HepG2 (cell line): Measurements from ENCODE around the gene KIAA1217. TPM values are rescaled to one million over a fixed set of nuclear protein-coding genes. Genes with fewer than 3 reads are reported as not detected.

Experiments used
- ATAC-seq: fragments of 200-7000 bp; cut with Tn5 transposase; 3 replicates; pipeline ENCODE4 v1.9.1; 2020; ENCODE audit warnings: mild to moderate bottlenecking, moderate library complexity
- BruUV-seq: library from RNA; stranded (reverse); fragments of 400-500 nt; replicated peaks from 2 replicates; lab custom pipeline; 2021; lab: Mats Ljungman, UMichigan
- CTCF ChIA-PET: fragments of 300-600 bp; formaldehyde crosslinking; extraction: SDS; loops from one replicate; lab custom pipeline; 2021; ENCODE audit warnings: low total read pairs, inconsistent platforms, low intra/inter-chr PET ratio; lab: Yijun Ruan, JAX
- POLR2A ChIA-PET: fragments of 350-600 bp; sonication (Branson Sonifier 250); formaldehyde crosslinking; loops from one replicate; lab custom pipeline; 2020; ENCODE audit warnings: antibody characterized with exemption, inconsistent platforms; lab: Yijun Ruan, JAX
- DNase-seq: peaks from one replicate; pipeline ENCODE4 v3.0.0-alpha.2; 2015; ENCODE audit warnings: low spot score
- FAIRE-seq: peaks from 3 replicates; lab custom pipeline; 2011; peaks lifted over from hg19 to GRCh38; lab: Jason Lieb, UNC
- H2AFZ ChIP-seq: one replicate; pipeline ENCODE4 v1.6.1; 2011; ENCODE audit warnings: low read length, inconsistent platforms
- H3K27ac ChIP-seq: fragments of 300-600 bp; 3 replicates; pipeline ENCODE4 v1.8.0; 2011; ENCODE audit warnings: mixed run types, mild to moderate bottlenecking, mixed read lengths, low read length, inconsistent platforms; ENCODE audit not compliant: insufficient read depth; ENCODE audit errors: extremely low read length
- H3K27me3 ChIP-seq, 2 experiments: fragments of 200-600 bp in 1 of 2; 2 replicates in 1 of 2; 3 replicates in 1 of 2; pipeline versions ENCODE4 v1.6.0 to v1.8.0; 2011; ENCODE audit warnings: low read length in 2 of 2, mild to moderate bottlenecking in 2 of 2, moderate library complexity in 2 of 2, inconsistent platforms in 1 of 2; ENCODE audit not compliant: insufficient read depth in 2 of 2, control insufficient read depth in 1 of 2
- H3K36me3 ChIP-seq, 2 experiments: fragments of 200-600 bp in 1 of 2; replicated peaks in 1 of 2; 2 replicates in 1 of 2; 3 replicates in 1 of 2; pipeline versions ENCODE4 v1.5.1 to v1.8.0; 2011; ENCODE audit warnings: low read length in 2 of 2, inconsistent platforms in 1 of 2; ENCODE audit not compliant: insufficient read depth in 2 of 2, control insufficient read depth in 1 of 2
- H3K4me1 ChIP-seq: 2 replicates; pipeline ENCODE4 v1.5.1; 2012; ENCODE audit warnings: low read length, inconsistent platforms; ENCODE audit not compliant: insufficient read depth
- H3K4me2 ChIP-seq: 2 replicates; pipeline ENCODE4 v1.6.0; 2011; ENCODE audit warnings: low read depth, low read length, inconsistent platforms
- H3K4me3 ChIP-seq, 3 experiments: fragments of 200-600 bp in 1 of 3; sonication (generic), shearing (Covaris generic) in 1 of 3; replicated peaks in 1 of 3; 2 replicates each; pipeline ENCODE4 v1.5.1; 2011 to 2016; ENCODE audit warnings: low read length in 3 of 3, inconsistent platforms in 2 of 3, low read depth in 2 of 3, mild to moderate bottlenecking in 2 of 3, control low read depth in 1 of 3, mixed read lengths in 1 of 3; ENCODE audit not compliant: insufficient read depth in 1 of 3
- H3K79me2 ChIP-seq: one replicate; pipeline ENCODE4 v1.6.1; 2011; ENCODE audit warnings: low read length, inconsistent platforms; ENCODE audit not compliant: insufficient read depth
- H3K9ac ChIP-seq: 2 replicates; pipeline ENCODE4 v1.6.0; 2011; ENCODE audit warnings: mild to moderate bottlenecking, low read depth, low read length, inconsistent platforms; ENCODE audit not compliant: insufficient read depth
- H3K9me3 ChIP-seq: 2 replicates; pipeline ENCODE4 v1.5.1; 2012; ENCODE audit warnings: mild to moderate bottlenecking, low read length
- H4K20me1 ChIP-seq: 2 replicates; pipeline ENCODE4 v1.6.0; 2011; ENCODE audit warnings: inconsistent platforms, mild to moderate bottlenecking, low read length, moderate library complexity; ENCODE audit not compliant: insufficient read depth
- FLYWCH1 ChIP-seq: sonication (generic); formaldehyde crosslinking; IDR thresholded peaks from 2 replicates; pipeline ENCODE4 v1.8.1; 2023; ENCODE audit warnings: mild to moderate bottlenecking, missing genetic modification reagents
- GPN1 ChIP-seq: sonication (generic); formaldehyde crosslinking; IDR thresholded peaks from 2 replicates; pipeline ENCODE4 v1.5.1; 2020; ENCODE audit warnings: missing genetic modification reagents, borderline replicate concordance
- HOXD1 ChIP-seq: sonication (generic); formaldehyde crosslinking; IDR thresholded peaks from 2 replicates; pipeline ENCODE4 v1.5.0; 2020; ENCODE audit warnings: missing genetic modification reagents
- JUN ChIP-seq: sonication (generic); formaldehyde crosslinking; IDR thresholded peaks from 2 replicates; pipeline ENCODE4 v1.4.0; 2020; ENCODE audit warnings: mild to moderate bottlenecking, missing genetic modification reagents
- MAFG ChIP-seq: sonication (generic); formaldehyde crosslinking; IDR thresholded peaks from 2 replicates; pipeline ENCODE4 v1.5.1; 2020; ENCODE audit warnings: mild to moderate bottlenecking, missing genetic modification reagents
- MAX ChIP-seq: IDR thresholded peaks from 2 replicates; pipeline ENCODE4 v1.6.1; 2012; ENCODE audit warnings: inconsistent platforms
- MIER3 ChIP-seq: IDR thresholded peaks from 2 replicates; pipeline ENCODE4 v1.6.1; 2016; ENCODE audit warnings: missing compliant biosample characterization, borderline replicate concordance
- SAFB2 ChIP-seq: sonication (generic); formaldehyde crosslinking; IDR thresholded peaks from 2 replicates; pipeline ENCODE4 v1.5.1; 2020; ENCODE audit warnings: missing genetic modification reagents, low read depth, mild to moderate bottlenecking, borderline replicate concordance
- SAP130 ChIP-seq: IDR thresholded peaks from 2 replicates; pipeline ENCODE4 v1.6.1; 2016; ENCODE audit warnings: low read depth
- ZBTB3 ChIP-seq: sonication (generic); formaldehyde crosslinking; IDR thresholded peaks from 2 replicates; pipeline ENCODE4 v1.4.0; 2020; ENCODE audit warnings: low read depth, mild to moderate bottlenecking, moderate library complexity, missing genetic modification reagents, borderline replicate concordance
- ZBTB7B ChIP-seq: sonication (generic); formaldehyde crosslinking; IDR thresholded peaks from 2 replicates; pipeline ENCODE4 v1.4.0; 2020; ENCODE audit warnings: missing genetic modification reagents
- ZNF232 ChIP-seq: sonication (generic); formaldehyde crosslinking; IDR thresholded peaks from 2 replicates; pipeline ENCODE4 v1.4.0; 2020; ENCODE audit warnings: missing genetic modification reagents, borderline replicate concordance
- ZNF891 ChIP-seq: sonication (generic); formaldehyde crosslinking; IDR thresholded peaks from 2 replicates; pipeline ENCODE4 v1.5.0; 2020; ENCODE audit warnings: mild to moderate bottlenecking, missing genetic modification reagents
- WGBS: methylation state at CpG from one replicate; pipeline ENCODE4 v1.1.6; 2017; ENCODE audit warnings: low lambda C conversion rate; 5-methylcytosine and 5-hydroxymethylcytosine counted together
- in situ Hi-C: cut with HindIII; loops from 2 replicates; pipeline ENCODE4 v1.10.0; 2017; ENCODE audit warnings: low pct_unique_long_range_greater_than_20kb; ENCODE audit not compliant: extremely low pct_ligation_motif_present
- intact Hi-C: fragments of 100-400 bp; cut with micrococcal nuclease; formaldehyde crosslinking; loops from one replicate; pipeline ENCODE4 v1.10.0; 2022; ENCODE audit not compliant: unreplicated experiment
- polyA plus RNA-seq, 8 experiments: library from polyadenylated mRNA; depleted of rRNA in 3 of 8; stranded (reverse) in 7 of 8; unstranded in 1 of 8; fragments of >200 nt; fragmentation: Illumina TruSeq in 4 of 8; extraction: Trizol in 4 of 8; gene quantifications; 2 replicates each; pipeline versions ENCODE4 v1.2.1 to v1.2.3, GENCODE V29; 2011 to 2016; ENCODE audit warnings: low read depth in 4 of 8, missing spikeins in 1 of 8, mixed read lengths in 1 of 8; ENCODE audit not compliant: insufficient read depth in 1 of 8
- total RNA-seq, 5 experiments: library from RNA; depleted of rRNA; stranded (reverse); fragments of >200 nt; fragmentation: Illumina TruSeq; extraction: Trizol; gene quantifications; 2 replicates each; pipeline ENCODE4 v1.2.3, GENCODE V29; 2016; ENCODE audit warnings: low read depth in 1 of 5
- TF ChIP-seq, protein P1 (sequence below): IDR thresholded peaks from 2 replicates; pipeline ENCODE4 v1.6.1; 2012; ENCODE audit warnings: low read length, improper control_type of control experiment

The KIAA1217 gene
- total and polyA plus RNA-seq, 2 of the 13 experiments (the other 11 are each of a cell fraction or from before 2014, with no cell fraction given): 4.6 to 10.9 TPM

DNA sequence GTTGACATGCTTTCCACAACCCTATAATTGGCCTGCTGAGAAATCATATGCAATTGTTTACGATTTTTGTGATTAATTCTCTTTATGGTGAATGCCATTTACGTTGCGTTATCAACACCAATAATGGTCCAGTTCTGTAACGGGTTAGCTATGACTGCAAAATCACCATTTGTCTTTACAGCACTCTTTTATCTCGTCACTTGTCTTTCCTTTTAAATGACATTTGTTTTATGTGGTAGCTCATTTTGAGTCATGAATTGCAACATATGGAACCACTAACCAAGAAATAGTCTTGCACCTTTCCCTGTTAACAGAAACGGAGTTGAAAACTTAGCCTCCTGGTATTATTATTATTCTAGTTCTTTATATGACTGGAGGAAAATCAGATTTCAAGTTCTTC lies 3.1 kb upstream of the KIAA1217 start:
- H3K27ac ChIP-seq: no peak overlapping the region
- no peak overlapping the region for H3K4me2 ChIP-seq
- no peak for DNase-seq
- TF ChIP-seq GPN1 (CRISPR knock-in tag) (no peak), ZBTB7B (CRISPR knock-in tag) (no peak), MAFG (no peak), ZNF891 (CRISPR knock-in tag) (no peak), SAFB2 (CRISPR knock-in tag) (no peak), HOXD1 (CRISPR knock-in tag) (no peak), MAX (no peak), JUN (CRISPR knock-in tag) (no peak), MIER3 (CRISPR knock-in tag) (no peak), SAP130 (no peak), ZBTB3 (CRISPR knock-in tag) (no peak), ZNF232 (CRISPR knock-in tag) (no peak), FLYWCH1 (no peak)
- TF ChIP-seq, protein P1, sequence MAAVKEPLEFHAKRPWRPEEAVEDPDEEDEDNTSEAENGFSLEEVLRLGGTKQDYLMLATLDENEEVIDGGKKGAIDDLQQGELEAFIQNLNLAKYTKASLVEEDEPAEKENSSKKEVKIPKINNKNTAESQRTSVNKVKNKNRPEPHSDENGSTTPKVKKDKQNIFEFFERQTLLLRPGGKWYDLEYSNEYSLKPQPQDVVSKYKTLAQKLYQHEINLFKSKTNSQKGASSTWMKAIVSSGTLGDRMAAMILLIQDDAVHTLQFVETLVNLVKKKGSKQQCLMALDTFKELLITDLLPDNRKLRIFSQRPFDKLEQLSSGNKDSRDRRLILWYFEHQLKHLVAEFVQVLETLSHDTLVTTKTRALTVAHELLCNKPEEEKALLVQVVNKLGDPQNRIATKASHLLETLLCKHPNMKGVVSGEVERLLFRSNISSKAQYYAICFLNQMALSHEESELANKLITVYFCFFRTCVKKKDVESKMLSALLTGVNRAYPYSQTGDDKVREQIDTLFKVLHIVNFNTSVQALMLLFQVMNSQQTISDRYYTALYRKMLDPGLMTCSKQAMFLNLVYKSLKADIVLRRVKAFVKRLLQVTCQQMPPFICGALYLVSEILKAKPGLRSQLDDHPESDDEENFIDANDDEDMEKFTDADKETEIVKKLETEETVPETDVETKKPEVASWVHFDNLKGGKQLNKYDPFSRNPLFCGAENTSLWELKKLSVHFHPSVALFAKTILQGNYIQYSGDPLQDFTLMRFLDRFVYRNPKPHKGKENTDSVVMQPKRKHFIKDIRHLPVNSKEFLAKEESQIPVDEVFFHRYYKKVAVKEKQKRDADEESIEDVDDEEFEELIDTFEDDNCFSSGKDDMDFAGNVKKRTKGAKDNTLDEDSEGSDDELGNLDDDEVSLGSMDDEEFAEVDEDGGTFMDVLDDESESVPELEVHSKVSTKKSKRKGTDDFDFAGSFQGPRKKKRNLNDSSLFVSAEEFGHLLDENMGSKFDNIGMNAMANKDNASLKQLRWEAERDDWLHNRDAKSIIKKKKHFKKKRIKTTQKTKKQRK: no peak
- no peaks in the 10 kb centered on the region for H4K20me1 ChIP-seq
- H3K4me3 ChIP-seq: no peak overlapping the region
- no peak overlapping the region for H2AFZ ChIP-seq
- FAIRE-seq: no peak
- H3K79me2 ChIP-seq: peaks cover 3% of the 10 kb centered on the region
- BruUV-seq: no TSS peak
- H3K9ac ChIP-seq: no peak overlapping the region
- H3K4me1 ChIP-seq: peaks cover 50% of the 10 kb centered on the region
- no peaks in the 10 kb centered on the region for H3K27me3 ChIP-seq
- no peaks in the 10 kb centered on the region for H3K36me3 ChIP-seq
- in situ Hi-C loops: loop anchor here (10.0 kb wide), 1 partner anchor 349 kb away; no protein-coding TSS in a partner anchor
- CTCF ChIA-PET: no interaction called here
- intact Hi-C loops: loop anchor here (5.0 kb wide), 1 partner anchor 111 kb away; no protein-coding TSS in a partner anchor
- POLR2A ChIA-PET: no interaction called here
- 81% methylated on average over 6 of the region's 6 CpGs for WGBS
- no peaks in the 10 kb centered on the region for H3K9me3 ChIP-seq
- no peak for ATAC-seq
